GM12801 (cell line): ENCODE results near the gene COL3A1.

Experiments
- TF ChIP-seq, protein P1 (sequence below): IDR thresholded peaks from one replicate; pipeline ENCODE4 v1.5.1; 2011; ENCODE audit warnings: control low read depth; ENCODE audit not compliant: insufficient read length; ENCODE audit errors: extremely low read depth

The COL3A1 gene

DNA sequence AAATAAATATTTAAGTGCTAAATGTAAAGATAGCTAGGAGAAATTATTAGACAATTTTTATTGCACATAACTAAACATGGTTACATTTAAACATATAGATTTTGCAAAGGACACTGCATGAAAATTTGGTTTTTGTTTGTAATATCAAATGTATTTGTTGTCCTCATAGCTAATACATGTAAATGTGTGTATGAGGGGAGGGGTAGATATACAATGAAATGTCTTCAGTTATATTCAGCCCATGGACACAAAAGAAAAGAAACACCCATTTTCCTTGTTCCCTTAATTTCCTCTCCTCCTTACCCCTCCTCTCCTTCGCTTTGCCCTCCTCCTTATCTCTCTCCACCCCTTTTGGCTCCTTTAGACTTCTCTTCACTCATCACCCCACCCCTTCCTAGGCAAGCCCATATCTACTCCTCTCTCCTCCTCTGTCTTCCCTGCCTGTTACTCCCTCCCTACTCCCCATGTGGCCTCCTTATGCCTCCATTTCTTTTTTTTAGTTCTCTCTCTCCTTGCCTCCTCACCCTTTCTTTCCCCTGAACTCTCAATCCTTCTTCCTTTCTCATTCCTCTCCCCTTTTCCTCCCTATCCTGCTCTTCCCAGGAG is 1.4 kb downstream of the COL3A1 start:
- TF ChIP-seq, protein P1, sequence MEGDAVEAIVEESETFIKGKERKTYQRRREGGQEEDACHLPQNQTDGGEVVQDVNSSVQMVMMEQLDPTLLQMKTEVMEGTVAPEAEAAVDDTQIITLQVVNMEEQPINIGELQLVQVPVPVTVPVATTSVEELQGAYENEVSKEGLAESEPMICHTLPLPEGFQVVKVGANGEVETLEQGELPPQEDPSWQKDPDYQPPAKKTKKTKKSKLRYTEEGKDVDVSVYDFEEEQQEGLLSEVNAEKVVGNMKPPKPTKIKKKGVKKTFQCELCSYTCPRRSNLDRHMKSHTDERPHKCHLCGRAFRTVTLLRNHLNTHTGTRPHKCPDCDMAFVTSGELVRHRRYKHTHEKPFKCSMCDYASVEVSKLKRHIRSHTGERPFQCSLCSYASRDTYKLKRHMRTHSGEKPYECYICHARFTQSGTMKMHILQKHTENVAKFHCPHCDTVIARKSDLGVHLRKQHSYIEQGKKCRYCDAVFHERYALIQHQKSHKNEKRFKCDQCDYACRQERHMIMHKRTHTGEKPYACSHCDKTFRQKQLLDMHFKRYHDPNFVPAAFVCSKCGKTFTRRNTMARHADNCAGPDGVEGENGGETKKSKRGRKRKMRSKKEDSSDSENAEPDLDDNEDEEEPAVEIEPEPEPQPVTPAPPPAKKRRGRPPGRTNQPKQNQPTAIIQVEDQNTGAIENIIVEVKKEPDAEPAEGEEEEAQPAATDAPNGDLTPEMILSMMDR = no peak

DNA sequence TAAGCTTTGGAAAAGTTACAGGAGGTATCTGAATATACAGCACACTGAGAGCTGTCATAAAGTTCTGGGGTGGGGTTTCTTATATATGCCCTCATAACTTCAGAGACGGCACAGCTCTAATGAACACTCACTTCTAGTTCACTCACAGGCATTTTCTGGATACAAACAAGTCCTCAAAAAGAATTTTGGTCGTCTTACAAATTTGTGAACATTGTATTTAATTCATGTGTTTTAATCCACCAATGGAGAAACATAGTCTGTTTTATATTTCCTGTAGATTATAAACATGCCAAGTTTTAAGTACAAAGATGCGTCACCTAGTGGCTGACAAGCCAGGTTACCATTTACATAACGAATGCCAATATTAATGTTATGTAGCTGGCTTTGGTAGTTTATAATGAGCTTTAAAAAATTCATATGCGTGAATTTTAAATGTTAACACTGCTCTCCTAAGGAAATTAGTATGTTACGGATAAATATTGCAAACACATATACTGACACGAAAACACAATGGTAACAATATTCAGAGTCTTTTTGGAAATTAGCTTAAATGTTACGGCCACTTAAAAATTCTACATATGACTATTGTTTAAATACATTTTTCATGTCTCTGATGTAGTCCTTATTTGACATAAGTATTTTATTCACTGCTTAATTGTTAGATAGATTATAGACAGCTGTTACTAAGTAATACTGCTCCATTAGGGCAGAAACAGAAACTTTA is 2.5 kb downstream of the COL3A1 start:
- TF ChIP-seq, protein P1 = no peak

DNA sequence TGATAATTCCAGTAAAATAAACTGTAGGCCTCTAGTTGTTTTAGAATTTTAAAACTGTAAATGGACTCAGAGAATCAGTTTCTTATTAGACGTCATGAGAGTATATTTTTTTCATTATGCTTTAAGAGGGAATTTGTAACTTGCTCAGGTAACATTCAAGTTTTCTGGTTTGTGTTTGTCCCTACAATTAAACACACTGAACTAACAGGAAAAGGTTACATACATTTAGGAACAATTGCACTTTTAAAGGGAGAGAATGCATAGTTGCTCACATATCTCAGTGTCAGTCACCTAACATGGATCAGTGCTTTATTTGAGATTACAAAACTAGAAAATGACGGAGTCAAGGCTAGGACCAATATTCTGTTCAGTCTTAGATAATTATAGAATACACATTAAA is 3.1 kb downstream of the COL3A1 start:
- TF ChIP-seq, protein P1 = no peak

DNA sequence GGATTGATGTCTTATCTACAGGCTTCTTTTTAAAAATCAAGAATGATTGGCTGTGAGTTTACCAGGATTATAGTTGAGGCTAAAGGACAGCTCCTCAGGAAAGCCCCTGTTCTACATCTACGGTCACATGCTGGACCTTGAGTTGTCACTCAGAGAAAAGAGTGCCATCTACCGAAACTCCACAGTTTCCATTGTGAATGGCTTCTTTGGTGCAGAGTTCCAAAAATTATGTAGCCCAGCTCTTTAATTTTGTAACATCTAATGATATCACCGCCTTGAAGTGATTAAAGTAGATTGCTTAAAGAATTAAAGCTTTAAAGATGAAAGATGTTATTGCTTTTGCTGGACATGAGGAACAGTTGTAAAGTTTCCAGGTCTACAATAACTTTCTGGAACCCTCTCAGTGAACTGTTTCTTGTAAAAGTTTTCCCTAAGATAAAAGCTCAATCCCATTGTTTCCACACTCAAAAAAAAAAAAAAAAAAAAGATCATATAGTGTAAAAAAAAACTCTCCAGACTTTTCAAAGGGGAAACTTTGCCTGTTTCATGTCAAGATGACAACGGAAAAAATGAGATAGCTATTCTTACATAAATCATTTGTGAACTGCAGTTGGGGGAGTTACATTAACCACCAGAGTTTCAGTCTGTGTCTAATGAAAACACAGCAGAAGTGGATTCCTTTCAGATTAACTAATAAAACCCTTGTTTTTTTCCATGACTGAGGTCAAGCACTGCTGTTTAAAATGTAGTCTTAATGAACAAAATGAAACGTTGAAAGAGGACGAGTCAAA is 4.3 kb downstream of the COL3A1 start:
- TF ChIP-seq, protein P1 = no peak

DNA sequence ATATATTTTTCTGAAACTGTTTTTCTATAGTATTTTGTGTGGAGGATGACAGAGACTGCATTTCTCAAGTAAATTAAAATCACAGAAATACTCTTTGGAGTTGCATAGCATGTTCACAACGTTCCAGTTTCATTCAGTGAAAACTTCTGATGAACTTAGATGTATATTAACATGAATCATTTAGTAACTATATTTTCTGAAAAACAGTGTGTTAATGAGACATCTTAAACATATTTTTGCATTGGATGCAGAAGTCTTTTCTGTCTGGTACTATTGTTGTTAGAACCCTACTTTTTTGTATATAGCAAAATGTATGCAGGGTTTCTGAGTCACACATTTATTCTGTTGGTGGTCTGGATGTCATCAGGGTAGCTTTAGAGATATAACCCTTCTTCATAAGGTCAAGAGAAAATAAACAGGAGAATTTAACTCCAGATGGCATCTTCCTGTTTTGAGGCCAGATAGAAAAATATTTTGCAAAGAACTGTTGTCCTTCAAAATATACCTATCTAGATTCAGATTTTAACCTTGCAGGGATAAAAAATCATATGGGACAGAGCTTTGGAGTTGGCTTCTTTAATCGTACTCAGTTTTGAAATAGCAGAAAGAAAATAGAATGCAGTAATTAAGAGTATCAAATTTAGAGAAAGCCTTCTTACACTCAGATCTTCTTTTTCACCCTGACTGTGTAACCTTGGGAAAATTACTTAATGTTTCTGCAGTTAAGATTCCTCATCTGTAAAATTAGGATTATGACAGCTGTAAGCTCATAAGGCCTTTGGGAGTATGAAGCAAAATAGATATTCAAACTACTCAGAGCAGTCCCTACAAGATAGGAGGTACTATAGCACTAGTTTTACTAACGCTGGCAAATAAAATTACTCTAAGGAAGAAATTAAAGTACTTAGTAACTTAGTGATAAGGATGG is 5.3 kb downstream of the COL3A1 start:
- TF ChIP-seq, protein P1 = no peak

- TF ChIP-seq, protein P1 = no peak
These were observed 9.4 kb downstream of the COL3A1 start for GRCh38 chr2:188983427-188984064.
